Measurements from ENCODE around the gene MET.
"Not testable (repeated sequence)": the region's sequence is repeated elsewhere in the genome, so short reads cannot be mapped to it uniquely, and the experiment has no call there.

DNA sequence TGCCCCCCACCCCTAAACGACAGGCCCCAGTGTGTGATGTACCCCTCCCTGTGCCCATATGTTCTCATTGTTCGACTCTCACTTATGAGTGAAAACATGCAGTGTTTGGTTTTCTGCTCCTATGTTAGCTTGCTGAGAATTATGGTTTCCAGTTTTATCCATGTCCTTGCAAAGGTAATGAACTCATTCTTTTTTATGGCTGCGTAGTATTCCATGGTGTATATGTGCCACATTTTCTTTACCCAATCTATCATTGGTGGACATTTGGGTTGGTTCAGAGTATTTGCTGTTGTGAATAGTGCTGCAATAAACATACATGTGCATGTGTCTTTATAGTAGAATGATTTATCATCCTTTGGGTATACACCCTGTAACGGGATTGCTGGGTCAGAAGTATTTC lies 149.7 kb downstream of the MET start:
- TF ChIP-seq, protein P1, sequence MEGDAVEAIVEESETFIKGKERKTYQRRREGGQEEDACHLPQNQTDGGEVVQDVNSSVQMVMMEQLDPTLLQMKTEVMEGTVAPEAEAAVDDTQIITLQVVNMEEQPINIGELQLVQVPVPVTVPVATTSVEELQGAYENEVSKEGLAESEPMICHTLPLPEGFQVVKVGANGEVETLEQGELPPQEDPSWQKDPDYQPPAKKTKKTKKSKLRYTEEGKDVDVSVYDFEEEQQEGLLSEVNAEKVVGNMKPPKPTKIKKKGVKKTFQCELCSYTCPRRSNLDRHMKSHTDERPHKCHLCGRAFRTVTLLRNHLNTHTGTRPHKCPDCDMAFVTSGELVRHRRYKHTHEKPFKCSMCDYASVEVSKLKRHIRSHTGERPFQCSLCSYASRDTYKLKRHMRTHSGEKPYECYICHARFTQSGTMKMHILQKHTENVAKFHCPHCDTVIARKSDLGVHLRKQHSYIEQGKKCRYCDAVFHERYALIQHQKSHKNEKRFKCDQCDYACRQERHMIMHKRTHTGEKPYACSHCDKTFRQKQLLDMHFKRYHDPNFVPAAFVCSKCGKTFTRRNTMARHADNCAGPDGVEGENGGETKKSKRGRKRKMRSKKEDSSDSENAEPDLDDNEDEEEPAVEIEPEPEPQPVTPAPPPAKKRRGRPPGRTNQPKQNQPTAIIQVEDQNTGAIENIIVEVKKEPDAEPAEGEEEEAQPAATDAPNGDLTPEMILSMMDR (IDR thresholded peaks at IDR 0.05; ENCODE audit: extremely low read depth in 1 of 2, insufficient read depth in 1 of 2, low read depth in 1 of 2, low read length in 2 of 2) = not testable (repeated sequence)
- TF ChIP-seq POLR2A (IDR thresholded peaks at IDR 0.05; ENCODE audit: low read depth, low read length); MYC (IDR thresholded peaks at IDR 0.05; ENCODE audit: low read depth, low read length); EZH2 (IDR thresholded peaks at IDR 0.05; ENCODE audit: borderline replicate concordance, low read depth, low read length, severe bottlenecking); POLR2AphosphoS5 (IDR thresholded peaks at IDR 0.05; ENCODE audit: insufficient read depth, low read depth, low read length); GATA2 (IDR thresholded peaks at IDR 0.05; ENCODE audit: insufficient read depth, insufficient read length, low read depth, low read length): not testable (repeated sequence)

Measured in endothelial cell of umbilical vein (primary cell).